NCI-H1417 treated with DMSO at 0.1 percent for 48 hours (cell line): Measurements from ENCODE around the gene NR2C2.
"Not testable (repeated sequence)": the region's sequence is repeated elsewhere in the genome, so short reads cannot be mapped to it uniquely, and the experiment has no call there.

ENCODE experiments used
- DNase-seq: peaks from one replicate; lab custom pipeline; 2025; lab: John Stamatoyannopoulos, UW

Gene NR2C2

GRCh38 chr3:14959359-14959943 is 12.1 kb downstream of the NR2C2 start:
- no peak for DNase-seq

- DNase-seq: no peak
These were observed 15.4 kb downstream of the NR2C2 start for GRCh38 chr3:14962762-14963161.

- no peak for DNase-seq
These were observed 19.9 kb downstream of the NR2C2 start for GRCh38 chr3:14967285-14967684.

- no peak for DNase-seq
These were observed 22.3 kb downstream of the NR2C2 start for GRCh38 chr3:14969671-14970070.

GRCh38 chr3:14976317-14976716 is 28.9 kb downstream of the NR2C2 start:
- no peak for DNase-seq

- DNase-seq: no peak
These were observed 33.3 kb downstream of the NR2C2 start for GRCh38 chr3:14980689-14981088.

- no peak for DNase-seq
These were observed 37.3 kb downstream of the NR2C2 start for GRCh38 chr3:14984581-14985113.

GRCh38 chr3:14988988-14989394 is 41.6 kb downstream of the NR2C2 start:
- DNase-seq: no peak

GRCh38 chr3:14989943-14990779 is 42.8 kb downstream of the NR2C2 start:
- peak; percentile 2 for DNase-seq

GRCh38 chr3:14990780-14991148 is 43.4 kb downstream of the NR2C2 start:
- no peak for DNase-seq

- DNase-seq: no peak
These were observed 43.9 kb downstream of the NR2C2 start for GRCh38 chr3:14991151-14991742.

GRCh38 chr3:14991818-14992612 is 44.6 kb downstream of the NR2C2 start:
- no peak for DNase-seq

- no peak for DNase-seq
These were observed 50.6 kb downstream of the NR2C2 start for GRCh38 chr3:14997941-14998340.

- DNase-seq: not testable (repeated sequence)
These were observed 51.8 kb downstream of the NR2C2 start for GRCh38 chr3:14999182-14999581.

- DNase-seq: no peak
These were observed 60.3 kb downstream of the NR2C2 start for GRCh38 chr3:15007681-15008141.

GRCh38 chr3:15009167-15009566 is 61.8 kb downstream of the NR2C2 start:
- no peak for DNase-seq

- DNase-seq: no peak
These were observed 63.3 kb downstream of the NR2C2 start for GRCh38 chr3:15010664-15011063.

- DNase-seq: no peak
These were observed 63.8 kb downstream of the NR2C2 start for GRCh38 chr3:15011174-15011573.

GRCh38 chr3:15014606-15015328 is 67.4 kb downstream of the NR2C2 start:
- DNase-seq: no peak

GRCh38 chr3:15015456-15015855 is 68.1 kb downstream of the NR2C2 start:
- DNase-seq: no peak

- no peak for DNase-seq
These were observed 69.8 kb downstream of the NR2C2 start for GRCh38 chr3:15017191-15017590.
